ENCODE results near the gene TMEM219.
"Not testable (repeated sequence)": the region's sequence is repeated elsewhere in the genome, so short reads cannot be mapped to it uniquely, and the experiment has no call there.

TMEM219 gene

GRCh38 chr16:29951625-29952365 lies 10.1 kb upstream of the TMEM219 start:
- ATAC-seq (no peak), DNase-seq (no peak)

GRCh38 chr16:29958756-29959155 lies 3.1 kb upstream of the TMEM219 start:
- DNase-seq (no peak), ATAC-seq (no peak)

- DNase-seq = no peak
- ATAC-seq = no peak
Measured at GRCh38 chr16:29959293-29959692, 2.6 kb upstream of the TMEM219 start.

GRCh38 chr16:29959821-29960220 lies 2.1 kb upstream of the TMEM219 start:
- not testable (repeated sequence) for ATAC-seq, DNase-seq

GRCh38 chr16:29961127-29961478 lies 776 bp upstream of the TMEM219 start:
- no peak for ATAC-seq
- DNase-seq = no peak

- no peak for ATAC-seq
- no peak for DNase-seq
Measured at GRCh38 chr16:29962344-29962994, 590 bp downstream of the TMEM219 start.

GRCh38 chr16:29963021-29963743 lies 1.3 kb downstream of the TMEM219 start:
- no peak for ATAC-seq
- no peak for DNase-seq

- no peak for ATAC-seq
Measured at GRCh38 chr16:29968205-29968604, 6.3 kb downstream of the TMEM219 start.

GRCh38 chr16:29971304-29971703 lies 9.4 kb downstream of the TMEM219 start:
- DNase-seq = no peak
- ATAC-seq = no peak

More at GRCh38 chr16:29968205-29968604, 6.3 kb downstream of the TMEM219 start:
- no peak for DNase-seq

- DNase-seq = no peak
- no peak for ATAC-seq
Measured at GRCh38 chr16:29972500-29972899, 10.6 kb downstream of the TMEM219 start.

- no peak for ATAC-seq
- DNase-seq = no peak
Measured at GRCh38 chr16:29972992-29973383, 11.1 kb downstream of the TMEM219 start.

- ATAC-seq (peak; percentile 99), DNase-seq (peak; percentile 98)
Measured at GRCh38 chr16:29973384-29974246, 11.7 kb downstream of the TMEM219 start, which contains the start of gene TAOK2. Gene TAOK2, plus strand, starts transcription at chr16:29973868. Its CDS starts 3,905 bp downstream, at chr16:29977773.

- no peak for ATAC-seq
- peak; percentile 26 for DNase-seq
Measured at GRCh38 chr16:29974291-29975133, 12.6 kb downstream of the TMEM219 start.

- no peak for DNase-seq
- ATAC-seq = no peak
Measured at GRCh38 chr16:29975134-29975538, 13.3 kb downstream of the TMEM219 start.

- ATAC-seq = no peak
Measured at GRCh38 chr16:29975811-29976511, 14.1 kb downstream of the TMEM219 start.

GRCh38 chr16:29977063-29977825 lies 15.4 kb downstream of the TMEM219 start:
- DNase-seq (no peak), ATAC-seq (no peak)

More at GRCh38 chr16:29975811-29976511, 14.1 kb downstream of the TMEM219 start:
- no peak for DNase-seq

- ATAC-seq (no peak), DNase-seq (no peak)
Measured at GRCh38 chr16:29978081-29978480, 16.2 kb downstream of the TMEM219 start.

- ATAC-seq (no peak), DNase-seq (no peak)
Measured at GRCh38 chr16:29978564-29979270, 16.8 kb downstream of the TMEM219 start.
